ENCODE measurements around the gene GPR21. TPM values are rescaled to one million over a fixed set of nuclear protein-coding genes. Genes with fewer than 3 reads are reported as not detected.
A peak's percentile ranks its signal among the peaks of the same experiment; 100 is the strongest.

GPR21 gene
- total and polyA plus RNA-seq, 2 donors (not counting 1 experiment from before 2014, with no cell fraction given), result 0.66 to 1.2 TPM

GRCh38 chr9:123069010-123069481 lies 35.6 kb downstream of the GPR21 start:
- DNase-seq (ENCODE audit: low read depth in 2 of 2), result peak; percentile 92 to 95
- TF ChIP-seq EZH2 (IDR thresholded peaks at IDR 0.05; ENCODE audit: low read length, missing control alignments), result no peak
- TF ChIP-seq, protein P1, sequence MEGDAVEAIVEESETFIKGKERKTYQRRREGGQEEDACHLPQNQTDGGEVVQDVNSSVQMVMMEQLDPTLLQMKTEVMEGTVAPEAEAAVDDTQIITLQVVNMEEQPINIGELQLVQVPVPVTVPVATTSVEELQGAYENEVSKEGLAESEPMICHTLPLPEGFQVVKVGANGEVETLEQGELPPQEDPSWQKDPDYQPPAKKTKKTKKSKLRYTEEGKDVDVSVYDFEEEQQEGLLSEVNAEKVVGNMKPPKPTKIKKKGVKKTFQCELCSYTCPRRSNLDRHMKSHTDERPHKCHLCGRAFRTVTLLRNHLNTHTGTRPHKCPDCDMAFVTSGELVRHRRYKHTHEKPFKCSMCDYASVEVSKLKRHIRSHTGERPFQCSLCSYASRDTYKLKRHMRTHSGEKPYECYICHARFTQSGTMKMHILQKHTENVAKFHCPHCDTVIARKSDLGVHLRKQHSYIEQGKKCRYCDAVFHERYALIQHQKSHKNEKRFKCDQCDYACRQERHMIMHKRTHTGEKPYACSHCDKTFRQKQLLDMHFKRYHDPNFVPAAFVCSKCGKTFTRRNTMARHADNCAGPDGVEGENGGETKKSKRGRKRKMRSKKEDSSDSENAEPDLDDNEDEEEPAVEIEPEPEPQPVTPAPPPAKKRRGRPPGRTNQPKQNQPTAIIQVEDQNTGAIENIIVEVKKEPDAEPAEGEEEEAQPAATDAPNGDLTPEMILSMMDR (conservative IDR thresholded peaks at IDR 0.05 in 1 of 2, IDR thresholded peaks at IDR 0.05 in 1 of 2; ENCODE audit: low read depth in 1 of 2, low read length in 2 of 2), result no peak
- peaks cover 9% of the 10 kb centered on the region for H3K4me1 ChIP-seq (ENCODE audit: control insufficient read depth, extremely low read depth, insufficient read depth, low read length)
- no peaks in the 10 kb centered on the region for H3K9me3 ChIP-seq (ENCODE audit: control insufficient read depth, insufficient read depth, low read depth, low read length)
- no peak overlapping the region for H3K9ac ChIP-seq (ENCODE audit: insufficient read depth, low read length)
- no peaks in the 10 kb centered on the region for H3K27me3 ChIP-seq (ENCODE audit: control insufficient read depth, insufficient read depth, low read length)
- H3K79me2 ChIP-seq (ENCODE audit: control insufficient read depth, insufficient read depth, low read length), result no peaks in the 10 kb centered on the region
- H3K4me3 ChIP-seq (replicated peaks in 1 of 4; ENCODE audit: control extremely low read depth in 1 of 4, insufficient read depth in 1 of 4, low read depth in 3 of 4, low read length in 4 of 4), result no peak overlapping the region
- peaks cover 4% of the 10 kb centered on the region for H3K36me3 ChIP-seq (ENCODE audit: control insufficient read depth, insufficient read depth, low read length)
- H3K4me2 ChIP-seq (ENCODE audit: extremely low read depth, insufficient read depth, low read length), result no peak overlapping the region
- no peak overlapping the region for H3K27ac ChIP-seq (ENCODE audit: insufficient read depth, low read length)
- H2AFZ ChIP-seq (ENCODE audit: low read length), result no peak overlapping the region
- H4K20me1 ChIP-seq (ENCODE audit: control insufficient read depth, extremely low read depth, insufficient read depth, low read length), result no peaks in the 10 kb centered on the region

DNA sequence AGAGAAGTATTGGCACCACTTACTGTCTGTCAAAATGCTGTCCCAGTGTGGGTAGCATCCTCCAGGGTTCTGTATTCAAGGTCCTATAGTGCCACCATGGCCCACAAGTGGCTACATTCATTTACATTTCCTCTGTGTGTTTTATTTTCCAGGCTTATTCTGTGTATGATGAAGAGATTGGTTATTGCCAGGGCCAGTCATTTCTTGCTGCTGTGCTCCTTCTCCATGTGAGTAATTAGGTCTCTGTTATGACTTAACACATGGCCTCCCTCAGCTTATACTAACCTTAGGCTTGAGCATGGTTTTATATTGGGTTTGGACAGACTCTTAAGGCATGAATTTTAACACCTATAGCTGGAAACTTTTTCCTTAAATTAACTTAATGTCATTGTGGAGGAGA lies 36.7 kb downstream of the GPR21 start:
- H3K79me2 ChIP-seq (ENCODE audit: control insufficient read depth, insufficient read depth, low read length), result no peaks in the 10 kb centered on the region
- TF ChIP-seq, protein P1 (conservative IDR thresholded peaks at IDR 0.05 in 1 of 2, IDR thresholded peaks at IDR 0.05 in 1 of 2; ENCODE audit: low read depth in 1 of 2, low read length in 2 of 2), result no peak
- TF ChIP-seq EZH2 (IDR thresholded peaks at IDR 0.05; ENCODE audit: low read length, missing control alignments), result no peak
- H3K4me2 ChIP-seq (ENCODE audit: extremely low read depth, insufficient read depth, low read length), result no peak overlapping the region
- no peak overlapping the region for H3K27ac ChIP-seq (ENCODE audit: insufficient read depth, low read length)
- peaks cover 7% of the 10 kb centered on the region for H3K36me3 ChIP-seq (ENCODE audit: control insufficient read depth, insufficient read depth, low read length)
- H3K9ac ChIP-seq (ENCODE audit: insufficient read depth, low read length), result no peak overlapping the region
- no peaks in the 10 kb centered on the region for H3K9me3 ChIP-seq (ENCODE audit: control insufficient read depth, insufficient read depth, low read depth, low read length)
- H3K4me1 ChIP-seq (ENCODE audit: control insufficient read depth, extremely low read depth, insufficient read depth, low read length), result peaks cover 13% of the 10 kb centered on the region
- no peaks in the 10 kb centered on the region for H4K20me1 ChIP-seq (ENCODE audit: control insufficient read depth, extremely low read depth, insufficient read depth, low read length)
- no peaks in the 10 kb centered on the region for H3K27me3 ChIP-seq (ENCODE audit: control insufficient read depth, insufficient read depth, low read length)
- H2AFZ ChIP-seq (ENCODE audit: low read length), result no peak overlapping the region
- no peak for DNase-seq (ENCODE audit: low read depth in 2 of 2)
- H3K4me3 ChIP-seq (replicated peaks in 1 of 4; ENCODE audit: control extremely low read depth in 1 of 4, insufficient read depth in 1 of 4, low read depth in 3 of 4, low read length in 4 of 4), result no peak overlapping the region

DNA sequence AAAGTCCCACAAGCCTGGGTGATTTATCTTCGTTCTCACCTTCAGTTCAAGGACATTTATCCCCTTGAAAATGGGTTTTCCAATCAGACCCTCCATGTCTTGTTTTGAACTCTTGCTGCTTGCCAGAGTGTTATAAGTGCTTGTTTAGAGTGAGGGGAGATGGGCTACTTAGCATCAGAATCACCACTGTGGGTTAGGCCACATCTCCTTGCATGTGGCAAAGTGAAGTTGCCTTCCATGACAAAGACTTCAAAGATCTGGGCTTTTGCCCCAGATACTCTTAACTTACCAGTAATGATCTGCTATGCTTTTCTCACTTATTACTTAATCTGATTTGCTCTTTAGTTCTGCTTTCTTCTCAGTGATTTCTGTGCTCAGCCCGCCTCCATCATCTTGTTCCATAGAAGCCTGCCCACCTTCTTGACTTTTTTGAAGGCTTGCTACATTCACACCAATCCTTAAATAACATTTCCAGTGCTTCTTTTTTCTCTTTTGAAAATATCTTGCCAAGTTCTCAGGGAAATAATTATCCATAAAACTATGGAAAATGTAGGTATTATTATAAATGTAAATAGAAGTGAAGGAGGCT lies 39.0 kb downstream of the GPR21 start:
- Histone ChIP-seq H2AFZ (ENCODE audit: low read length) (no peak overlapping the region), H3K36me3 (ENCODE audit: control insufficient read depth, insufficient read depth, low read length) (peaks cover 3% of the 10 kb centered on the region), H3K27me3 (ENCODE audit: control insufficient read depth, insufficient read depth, low read length) (no peaks in the 10 kb centered on the region), H3K79me2 (ENCODE audit: control insufficient read depth, insufficient read depth, low read length) (no peaks in the 10 kb centered on the region), H3K4me2 (ENCODE audit: extremely low read depth, insufficient read depth, low read length) (no peak overlapping the region), H3K27ac (ENCODE audit: insufficient read depth, low read length) (no peak overlapping the region), H3K4me1 (ENCODE audit: control insufficient read depth, extremely low read depth, insufficient read depth, low read length) (peaks cover 13% of the 10 kb centered on the region), H3K9me3 (ENCODE audit: control insufficient read depth, insufficient read depth, low read depth, low read length) (no peaks in the 10 kb centered on the region), H4K20me1 (ENCODE audit: control insufficient read depth, extremely low read depth, insufficient read depth, low read length) (no peaks in the 10 kb centered on the region), H3K9ac (ENCODE audit: insufficient read depth, low read length) (no peak overlapping the region), H3K4me3 (replicated peaks in 1 of 4; ENCODE audit: control extremely low read depth in 1 of 4, insufficient read depth in 1 of 4, low read depth in 3 of 4, low read length in 4 of 4) (no peak overlapping the region)
- no peak for DNase-seq (ENCODE audit: low read depth in 2 of 2)
- TF ChIP-seq, protein P1 (conservative IDR thresholded peaks at IDR 0.05 in 1 of 2, IDR thresholded peaks at IDR 0.05 in 1 of 2; ENCODE audit: low read depth in 1 of 2, low read length in 2 of 2), result no peak
- no peak for TF ChIP-seq EZH2 (IDR thresholded peaks at IDR 0.05; ENCODE audit: low read length, missing control alignments)

Measured in fibroblast of lung (primary cell).